Ecto neural progenitor cell (in vitro differentiated cells): ENCODE data around the gene NPIPB5.
"Not testable (repeated sequence)": the region's sequence is repeated elsewhere in the genome, so short reads cannot be mapped to it uniquely, and the experiment has no call there.

ENCODE experiments used
- DNase-seq: peaks from one replicate; pipeline ENCODE4 v3.0.0-alpha.2; 2018; ENCODE audit warnings: low spot score

Gene NPIPB5

DNA sequence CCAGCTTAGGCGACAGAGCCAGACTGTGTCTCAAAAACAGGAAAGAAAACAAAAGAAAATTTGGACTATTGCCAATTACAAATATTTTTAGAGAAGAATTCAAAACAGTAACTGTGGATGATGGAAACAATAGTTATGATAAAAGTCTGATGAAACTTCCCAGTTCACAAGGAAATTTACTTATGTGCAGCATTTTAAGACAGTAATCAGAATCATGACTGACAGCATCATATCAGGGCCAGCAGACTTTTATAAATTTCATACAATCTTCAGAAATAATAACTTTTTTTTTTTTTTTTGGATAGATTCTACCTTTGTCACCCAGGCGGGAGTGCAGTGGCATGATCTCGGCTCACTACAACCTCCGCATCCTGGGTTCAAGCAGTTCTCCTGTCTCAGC is at the start of gene NPIPB5:
TSS of gene NPIPB5 (plus strand) at position 301 of the 400 bp plus-strand sequence. CDS start 2,911 bp downstream, outside the sequence.
- DNase-seq = not testable (repeated sequence)

DNA sequence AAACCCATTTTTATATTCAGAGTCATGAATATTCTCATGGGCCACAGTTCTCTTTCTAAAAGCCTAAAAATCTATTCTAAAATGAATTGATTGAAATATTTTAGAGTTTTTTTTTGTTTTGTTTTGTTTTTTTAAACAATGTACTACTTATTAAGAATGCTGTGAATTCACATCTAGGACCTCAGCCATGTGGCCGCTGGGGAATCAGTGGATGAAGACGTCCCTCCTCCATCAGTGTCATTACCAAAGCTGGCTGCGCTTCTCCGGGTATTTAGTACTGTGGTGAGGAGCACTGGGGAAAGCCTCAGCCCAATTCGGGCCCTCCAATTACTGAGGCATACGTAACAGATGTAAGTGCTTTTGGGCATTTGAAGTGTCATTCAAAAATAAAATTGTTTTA is 41.8 kb upstream of the NPIPB5 start:
- not testable (repeated sequence) for DNase-seq

DNA sequence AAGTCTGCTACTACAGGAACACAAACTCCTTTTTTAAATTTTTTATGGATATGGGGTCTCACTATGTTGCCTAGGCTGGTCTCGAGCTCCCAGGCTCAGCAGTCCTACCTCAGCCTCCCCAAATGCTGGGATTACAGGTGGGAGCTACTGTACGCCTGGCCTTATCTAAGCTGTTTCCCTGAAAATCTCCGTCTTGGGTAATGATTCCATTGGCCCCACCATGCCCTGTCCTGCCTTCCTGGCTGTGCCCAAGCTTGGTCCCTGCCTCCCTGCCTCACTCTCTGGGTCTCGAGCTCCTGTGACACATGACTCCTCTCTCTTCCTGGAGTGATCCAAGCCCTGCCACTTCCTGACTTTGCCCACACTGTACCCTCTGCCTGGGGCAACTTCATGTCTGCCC is 27.3 kb downstream of the NPIPB5 start:
- DNase-seq = not testable (repeated sequence)

DNA sequence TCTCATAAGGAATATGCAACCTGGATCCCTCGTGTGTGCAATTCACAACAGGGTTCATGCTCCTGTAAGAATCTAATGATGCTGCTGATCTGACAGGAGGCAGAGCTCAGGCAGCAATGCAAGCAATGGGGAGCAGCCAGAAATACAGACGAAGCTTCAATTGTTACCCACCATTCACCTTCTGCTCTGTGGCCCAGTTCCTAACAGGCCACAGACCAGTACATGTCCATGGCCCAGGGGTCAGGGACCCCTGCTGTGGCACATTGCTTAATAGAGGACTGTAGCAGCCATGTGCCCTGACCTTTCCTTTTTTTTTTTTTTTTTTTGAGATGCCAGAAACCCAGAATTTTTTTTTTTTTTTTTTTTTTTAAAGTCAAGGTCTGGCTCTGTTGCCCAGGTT is 34.1 kb downstream of the NPIPB5 start:
- not testable (repeated sequence) for DNase-seq

DNA sequence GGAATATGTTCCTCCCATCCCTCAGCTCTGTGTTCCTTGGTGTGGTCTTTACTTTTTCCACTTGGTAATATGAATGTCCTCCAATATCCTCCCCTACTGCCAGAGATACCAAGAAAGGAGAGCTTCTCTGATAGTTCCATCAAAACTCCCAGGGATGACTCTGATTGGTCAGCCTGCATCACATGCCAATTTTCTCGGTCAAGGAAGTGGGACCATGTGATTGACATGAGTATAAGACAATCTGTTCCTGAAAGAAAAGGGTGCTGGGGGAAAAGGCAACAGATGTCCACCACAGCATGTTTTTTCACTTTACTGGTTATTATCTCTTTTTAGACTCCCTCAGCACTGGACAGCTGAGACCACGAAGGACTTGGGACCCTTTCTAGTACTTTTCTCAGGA is 35.9 kb downstream of the NPIPB5 start:
- DNase-seq = not testable (repeated sequence)

DNA sequence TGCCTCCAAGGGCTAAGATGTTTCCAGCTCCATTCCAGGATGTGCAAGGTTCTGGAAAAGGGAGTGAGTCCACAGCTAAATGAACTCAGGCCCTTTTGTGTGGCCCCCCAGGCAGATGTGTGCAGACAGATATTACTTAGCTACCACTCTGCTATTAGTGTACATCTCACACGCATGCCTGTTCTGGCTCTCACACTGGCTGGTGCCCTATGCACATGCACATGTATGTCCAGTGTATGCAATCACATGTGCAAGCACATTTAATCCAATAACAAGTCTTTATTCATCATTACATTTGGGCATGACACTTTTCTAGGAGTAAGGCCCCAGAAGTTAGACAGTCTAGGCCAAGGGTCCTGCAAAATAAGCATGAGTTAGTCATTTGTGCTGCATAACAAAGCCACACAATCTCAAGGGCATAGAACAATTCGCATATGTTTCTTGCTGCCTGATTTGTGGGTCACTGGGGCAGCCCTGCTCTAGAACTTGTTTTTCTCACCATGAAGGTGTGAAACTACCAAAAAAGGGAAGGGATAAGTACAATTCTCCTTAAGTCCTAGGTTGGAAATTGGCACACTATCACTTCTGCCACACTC is 36.6 kb downstream of the NPIPB5 start:
- DNase-seq = not testable (repeated sequence)

DNA sequence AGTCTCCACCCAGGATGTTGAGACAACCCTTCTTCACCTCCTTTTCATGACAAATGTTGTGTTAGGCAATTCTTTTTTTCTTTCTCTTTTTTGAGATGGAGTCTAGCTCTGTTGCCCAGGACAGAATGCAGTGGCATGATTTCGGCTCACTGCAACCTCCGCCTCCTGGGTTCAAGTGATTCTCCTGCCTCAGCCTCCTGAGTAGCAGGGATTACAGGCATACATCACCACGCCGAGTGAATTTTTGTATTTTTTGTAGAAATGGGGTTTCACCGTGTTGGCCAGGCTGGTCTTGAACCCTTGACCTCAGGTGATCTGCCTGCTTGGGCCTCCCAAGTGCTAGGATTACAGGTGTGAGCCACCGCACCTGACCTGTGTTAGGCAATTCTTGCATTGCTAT is 39.2 kb downstream of the NPIPB5 start:
- DNase-seq = not testable (repeated sequence)

DNA sequence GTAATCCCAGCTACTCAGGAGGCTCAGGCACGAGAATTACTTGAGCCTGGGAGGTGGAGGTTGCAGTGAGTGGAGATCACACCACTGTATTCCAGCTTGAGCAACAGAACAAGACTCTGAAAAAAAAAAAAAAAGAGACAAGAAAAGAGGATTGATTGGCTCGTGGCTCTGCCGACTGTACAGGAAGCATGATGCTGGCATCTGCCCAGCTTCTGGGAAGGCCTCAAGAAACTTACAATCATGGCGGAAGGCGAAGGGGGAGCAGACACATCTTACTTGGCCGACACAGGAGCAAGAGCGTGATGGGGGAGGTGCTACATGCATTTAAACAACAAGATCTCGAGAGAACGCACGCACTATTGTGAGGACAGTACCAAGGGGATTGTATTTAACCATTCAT is 40.5 kb downstream of the NPIPB5 start:
- not testable (repeated sequence) for DNase-seq

DNA sequence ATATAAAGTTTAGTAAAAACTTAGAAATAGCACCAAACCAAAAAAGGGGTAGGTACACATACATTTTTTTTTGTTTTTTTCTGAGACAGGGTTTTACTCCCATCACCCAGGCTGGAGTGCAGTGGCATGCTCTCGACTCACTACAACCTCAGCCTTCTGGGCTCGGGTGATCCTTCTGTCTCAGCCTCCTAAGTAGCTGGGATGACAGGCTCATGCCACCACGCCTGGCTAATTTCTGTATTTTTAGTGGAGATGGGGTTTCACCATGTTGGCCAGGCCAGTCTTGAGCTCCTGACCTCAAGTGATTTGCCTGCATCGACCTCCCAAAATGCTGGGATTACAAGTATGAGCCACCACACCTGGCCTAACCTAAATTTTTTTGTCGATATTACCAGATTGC is 41.0 kb downstream of the NPIPB5 start:
- DNase-seq = not testable (repeated sequence)

DNA sequence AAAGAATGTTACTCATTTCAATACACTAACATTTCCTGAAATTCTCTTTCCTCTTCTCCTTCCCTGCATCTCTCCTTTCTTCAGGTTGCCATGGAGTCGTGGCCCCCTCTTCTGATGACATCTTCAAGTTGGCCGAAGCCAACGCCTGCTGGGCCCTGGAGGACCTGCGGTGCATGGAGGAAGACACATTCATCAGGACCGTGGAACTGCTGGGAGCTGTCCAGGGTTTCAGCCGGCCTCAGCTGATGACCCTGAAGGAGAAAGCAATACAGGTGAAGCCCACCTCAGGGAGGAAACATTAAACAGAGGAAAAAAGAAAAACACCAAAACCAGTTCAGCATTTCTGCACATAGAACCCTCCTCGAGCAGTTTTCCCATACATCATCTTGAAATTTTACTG is 46.1 kb downstream of the NPIPB5 start:
- DNase-seq = not testable (repeated sequence)
